HUES48 (cell line): Measurements from ENCODE around the gene MTRFR.

ENCODE experiments used
- H3K27ac ChIP-seq: one replicate; pipeline ENCODE4 v1.7.0; 2013; ENCODE audit warnings: low read depth, low read length, inconsistent platforms
- H3K27me3 ChIP-seq: 2 replicates; pipeline ENCODE4 v1.6.1; 2013; ENCODE audit warnings: mild to moderate bottlenecking, low read length; ENCODE audit not compliant: control insufficient read depth, insufficient read depth
- H3K36me3 ChIP-seq: 2 replicates; pipeline ENCODE4 v1.6.1; 2013; ENCODE audit warnings: low read length; ENCODE audit not compliant: control insufficient read depth, insufficient read depth
- H3K4me1 ChIP-seq: 2 replicates; pipeline ENCODE4 v1.6.1; 2013; ENCODE audit warnings: mild to moderate bottlenecking, low read length; ENCODE audit not compliant: control insufficient read depth, insufficient read depth
- H3K4me3 ChIP-seq: 2 replicates; pipeline ENCODE4 v1.5.1; 2013; ENCODE audit warnings: mild to moderate bottlenecking, low read depth, low read length
- H3K9ac ChIP-seq: 2 replicates; pipeline ENCODE4 v1.6.1; 2013; ENCODE audit warnings: mild to moderate bottlenecking, low read depth, low read length, moderate library complexity
- H3K9me3 ChIP-seq: 2 replicates; pipeline ENCODE4 v1.6.1; 2013; ENCODE audit warnings: low read length; ENCODE audit not compliant: control insufficient read depth, insufficient read depth

Gene MTRFR

DNA sequence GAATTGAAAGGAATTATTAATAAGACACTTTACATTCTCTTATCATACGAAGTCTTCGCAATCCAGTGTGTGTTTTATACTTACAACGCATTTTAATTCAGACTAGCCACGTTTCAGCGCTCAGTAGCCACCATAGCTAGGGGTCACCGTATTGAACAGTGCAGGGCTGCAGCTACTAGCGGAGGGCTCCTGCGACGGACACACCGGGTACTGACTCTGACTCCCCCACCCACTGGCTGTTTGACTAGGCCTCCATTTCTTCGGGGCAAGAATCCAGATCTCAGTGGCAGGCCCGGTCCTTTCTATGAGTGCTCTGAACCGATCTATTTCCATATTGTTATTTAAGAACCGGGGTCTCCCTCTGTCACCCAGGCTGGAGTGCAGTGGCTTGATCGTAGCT lies 39.9 kb downstream of the MTRFR start:
- Histone ChIP-seq H3K27ac (no peak overlapping the region), H3K9me3 (no peaks in the 10 kb centered on the region), H3K9ac (no peak overlapping the region), H3K4me3 (no peak overlapping the region), H3K36me3 (peaks cover 6% of the 10 kb centered on the region), H3K27me3 (no peaks in the 10 kb centered on the region), H3K4me1 (peaks cover 18% of the 10 kb centered on the region)

DNA sequence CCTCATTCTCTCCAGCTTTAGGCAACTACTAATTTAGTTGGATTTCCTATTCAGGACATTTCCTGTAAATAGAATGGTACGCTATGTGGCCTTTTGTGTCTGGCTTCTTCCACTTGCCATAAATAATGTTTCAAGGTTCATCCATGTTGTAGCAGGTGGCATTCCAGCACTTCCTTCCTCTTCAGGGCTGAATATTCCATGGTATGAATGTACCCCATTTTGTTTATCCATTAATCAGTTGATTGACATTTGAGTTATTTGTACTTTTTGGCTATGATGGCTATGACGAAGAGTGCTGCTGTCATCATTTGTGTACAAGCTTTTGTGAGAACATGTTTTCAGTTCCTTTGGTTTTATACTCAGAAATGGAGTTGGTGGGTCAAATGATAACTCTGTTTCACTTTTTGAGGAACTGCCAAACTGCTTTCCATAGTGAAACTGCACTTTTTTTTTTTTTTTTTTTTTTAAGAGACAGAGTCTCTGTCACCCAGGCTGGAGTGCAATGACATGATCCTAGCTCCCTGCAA lies 44.9 kb downstream of the MTRFR start:
- H3K4me1 ChIP-seq: no peaks in the 10 kb centered on the region
- no peak overlapping the region for H3K9ac ChIP-seq
- no peaks in the 10 kb centered on the region for H3K27me3 ChIP-seq
- H3K36me3 ChIP-seq: no peaks in the 10 kb centered on the region
- H3K27ac ChIP-seq: no peak overlapping the region
- H3K4me3 ChIP-seq: no peak overlapping the region
- H3K9me3 ChIP-seq: no peaks in the 10 kb centered on the region

GRCh38 chr12:123280971-123281370 lies 47.7 kb downstream of the MTRFR start:
- no peak overlapping the region for H3K9ac ChIP-seq
- H3K36me3 ChIP-seq: no peaks in the 10 kb centered on the region
- H3K9me3 ChIP-seq: no peaks in the 10 kb centered on the region
- no peak overlapping the region for H3K4me3 ChIP-seq
- no peaks in the 10 kb centered on the region for H3K27me3 ChIP-seq
- no peak overlapping the region for H3K27ac ChIP-seq
- H3K4me1 ChIP-seq: no peaks in the 10 kb centered on the region

GRCh38 chr12:123282111-123282510 lies 48.9 kb downstream of the MTRFR start:
- Histone ChIP-seq H3K9ac (no peak overlapping the region), H3K4me3 (no peak overlapping the region), H3K36me3 (no peaks in the 10 kb centered on the region), H3K4me1 (peaks cover 7% of the 10 kb centered on the region), H3K27me3 (no peaks in the 10 kb centered on the region), H3K27ac (no peak overlapping the region), H3K9me3 (no peaks in the 10 kb centered on the region)

GRCh38 chr12:123283461-123283860 lies 50.2 kb downstream of the MTRFR start:
- peaks cover 7% of the 10 kb centered on the region for H3K4me1 ChIP-seq
- no peaks in the 10 kb centered on the region for H3K9me3 ChIP-seq
- H3K9ac ChIP-seq: no peak overlapping the region
- H3K36me3 ChIP-seq: no peaks in the 10 kb centered on the region
- no peaks in the 10 kb centered on the region for H3K27me3 ChIP-seq
- H3K27ac ChIP-seq: no peak overlapping the region
- H3K4me3 ChIP-seq: no peak overlapping the region

DNA sequence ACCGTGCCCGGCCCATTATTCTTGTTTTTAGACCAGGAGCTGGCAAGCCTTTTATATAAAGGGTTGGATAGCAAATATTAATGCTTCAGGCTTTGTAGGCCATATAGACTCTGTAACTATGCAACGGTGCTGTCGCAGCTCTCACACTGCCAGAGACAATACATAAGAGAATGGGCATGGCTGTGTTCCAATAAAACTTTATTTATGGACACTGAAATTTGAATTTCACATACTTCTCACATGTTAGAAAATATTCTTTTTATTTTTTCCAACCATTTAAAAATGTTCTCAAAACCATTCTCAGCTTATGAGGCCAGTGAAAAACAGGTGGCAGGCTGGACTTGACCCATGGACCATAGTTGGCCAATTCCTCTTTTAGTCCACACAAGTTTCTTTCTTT lies 51.4 kb downstream of the MTRFR start:
- Histone ChIP-seq H3K27me3 (no peaks in the 10 kb centered on the region), H3K9ac (no peak overlapping the region), H3K27ac (no peak overlapping the region), H3K36me3 (peaks cover 7% of the 10 kb centered on the region), H3K4me3 (no peak overlapping the region), H3K9me3 (no peaks in the 10 kb centered on the region), H3K4me1 (peaks cover 7% of the 10 kb centered on the region)

- no peak overlapping the region for H3K9ac ChIP-seq
Measured at GRCh38 chr12:123286652-123287373, 53.6 kb downstream of the MTRFR start.

GRCh38 chr12:123288751-123289346 lies 55.6 kb downstream of the MTRFR start:
- no peak overlapping the region for H3K9ac ChIP-seq
- no peaks in the 10 kb centered on the region for H3K9me3 ChIP-seq
- H3K4me3 ChIP-seq: no peak overlapping the region
- H3K27me3 ChIP-seq: no peaks in the 10 kb centered on the region
- H3K36me3 ChIP-seq: peaks cover 46% of the 10 kb centered on the region
- H3K27ac ChIP-seq: no peak overlapping the region
- peaks cover 7% of the 10 kb centered on the region for H3K4me1 ChIP-seq

More at GRCh38 chr12:123286652-123287373, 53.6 kb downstream of the MTRFR start:
- H3K27me3 ChIP-seq: no peaks in the 10 kb centered on the region
- H3K27ac ChIP-seq: peak overlapping the region; percentile 16
- no peak overlapping the region for H3K4me3 ChIP-seq
- H3K36me3 ChIP-seq: peaks cover 25% of the 10 kb centered on the region
- peaks cover 7% of the 10 kb centered on the region for H3K4me1 ChIP-seq
- H3K9me3 ChIP-seq: no peaks in the 10 kb centered on the region

GRCh38 chr12:123289911-123290310 lies 56.7 kb downstream of the MTRFR start:
- peaks cover 7% of the 10 kb centered on the region for H3K4me1 ChIP-seq
- H3K9ac ChIP-seq: no peak overlapping the region
- no peaks in the 10 kb centered on the region for H3K9me3 ChIP-seq
- H3K4me3 ChIP-seq: no peak overlapping the region
- peaks cover 56% of the 10 kb centered on the region for H3K36me3 ChIP-seq
- no peaks in the 10 kb centered on the region for H3K27me3 ChIP-seq
- no peak overlapping the region for H3K27ac ChIP-seq

DNA sequence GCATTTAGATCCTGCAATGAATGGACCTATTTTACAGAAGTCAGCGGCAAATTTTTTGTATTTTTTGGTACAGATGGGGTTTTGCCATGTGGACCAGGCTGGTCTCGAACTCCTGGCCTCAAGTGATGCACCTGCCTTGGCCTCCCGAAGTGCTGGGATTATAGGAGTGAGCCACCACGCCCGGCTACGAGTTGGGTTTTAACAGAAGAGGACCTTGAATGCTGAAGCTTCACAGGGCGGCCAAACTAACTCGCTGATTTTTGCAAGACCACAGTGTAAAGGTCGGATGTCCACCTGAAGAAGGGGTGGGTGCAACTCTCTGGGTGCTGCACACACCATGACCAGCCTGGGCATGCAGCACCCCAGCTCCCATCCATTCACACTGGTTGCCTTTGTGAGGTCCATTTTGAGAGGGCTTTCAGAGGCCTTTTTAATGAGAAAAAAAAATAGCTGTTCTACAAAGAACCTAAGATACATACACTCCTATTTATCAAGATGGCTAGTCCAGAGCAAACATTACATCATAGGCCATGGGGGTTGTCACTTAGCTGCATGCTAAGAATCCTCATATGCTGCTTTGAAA lies 60.0 kb downstream of the MTRFR start:
- Histone ChIP-seq H3K4me3 (no peak overlapping the region), H3K27me3 (no peaks in the 10 kb centered on the region), H3K9me3 (no peaks in the 10 kb centered on the region), H3K9ac (no peak overlapping the region), H3K27ac (no peak overlapping the region), H3K36me3 (peaks cover 89% of the 10 kb centered on the region), H3K4me1 (no peaks in the 10 kb centered on the region)

GRCh38 chr12:123305136-123305535 lies 71.9 kb downstream of the MTRFR start:
- no peaks in the 10 kb centered on the region for H3K27me3 ChIP-seq
- no peaks in the 10 kb centered on the region for H3K9me3 ChIP-seq
- H3K27ac ChIP-seq: no peak overlapping the region
- H3K4me1 ChIP-seq: no peaks in the 10 kb centered on the region
- peaks cover 92% of the 10 kb centered on the region for H3K36me3 ChIP-seq
- H3K9ac ChIP-seq: no peak overlapping the region
- H3K4me3 ChIP-seq: no peak overlapping the region
